CD4-positive, alpha-beta T cell treated with Interleukin-6 at 100 ng/mL for 8 hours (primary cell): ENCODE measurements around the gene TTC12.

Experiments
- DNase-seq: peaks from one replicate; pipeline ENCODE4 v3.0.0-alpha.2; 2020; ENCODE audit warnings: mixed read lengths, low spot score

Gene TTC12

GRCh38 chr11:113405724-113406478, 91.5 kb downstream of the TTC12 start:
- DNase-seq = no peak

- DNase-seq = no peak
Observed at GRCh38 chr11:113407163-113407562, 92.8 kb downstream of the TTC12 start.

DNA sequence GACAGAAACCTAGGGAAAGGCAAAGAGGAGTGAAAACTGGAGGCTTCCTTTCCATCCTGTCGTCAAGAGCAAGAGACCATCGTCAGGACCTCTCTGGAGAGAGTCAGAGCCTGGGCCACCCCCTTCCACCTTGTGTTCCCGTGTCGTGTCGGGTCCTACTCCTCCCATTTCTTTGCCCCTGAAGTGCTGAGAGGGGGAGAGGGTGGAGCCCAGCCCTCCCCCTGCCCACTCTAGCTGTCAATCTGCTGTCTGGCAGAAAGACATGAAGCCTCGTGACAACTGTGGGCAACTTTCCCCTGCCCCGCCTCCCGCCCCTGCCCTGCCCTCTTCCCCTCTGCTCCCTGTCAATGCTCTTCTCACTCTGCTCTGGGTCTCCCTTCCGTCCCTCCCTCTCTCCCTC, 93.8 kb downstream of the TTC12 start:
- DNase-seq = no peak

- no peak for DNase-seq
Observed at GRCh38 chr11:113408887-113409286, 94.5 kb downstream of the TTC12 start.

GRCh38 chr11:113409526-113409925, 95.1 kb downstream of the TTC12 start:
- DNase-seq = no peak

DNA sequence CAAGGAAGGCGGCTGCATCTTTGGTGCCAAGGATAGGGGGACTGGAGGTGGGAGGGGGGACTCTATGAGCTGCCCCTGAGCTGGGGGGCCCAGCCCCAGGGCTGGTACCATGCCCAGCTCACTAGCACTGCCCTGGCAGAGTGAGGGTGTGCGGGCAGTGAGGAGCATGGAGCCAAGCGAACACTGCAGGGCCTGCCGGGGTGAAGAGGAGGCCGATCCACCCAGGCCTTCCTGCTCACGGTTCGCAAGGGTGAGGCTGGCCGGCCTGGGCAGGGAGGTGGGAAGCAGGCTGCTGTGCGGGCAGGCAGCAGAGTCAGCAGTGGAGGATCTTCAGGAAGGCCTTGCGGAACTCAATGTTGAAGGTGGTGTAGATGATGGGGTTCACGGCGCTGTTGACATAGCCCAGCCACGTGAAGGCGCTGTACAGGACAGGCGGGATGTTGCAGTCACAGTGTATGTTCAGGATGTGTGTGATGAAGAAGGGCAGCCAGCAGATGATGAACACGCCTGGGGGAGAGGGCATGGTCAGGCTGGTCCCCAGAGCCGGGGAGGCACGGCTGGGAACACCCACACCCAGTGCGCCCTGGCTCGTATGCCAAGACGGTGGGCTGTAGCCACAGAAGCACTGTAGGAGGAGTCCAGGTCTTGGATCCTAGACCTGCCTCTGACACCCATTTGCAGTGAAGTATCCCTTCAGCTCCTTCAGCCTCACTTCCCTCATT, 96.2 kb downstream of the TTC12 start:
- DNase-seq = no peak

DNA sequence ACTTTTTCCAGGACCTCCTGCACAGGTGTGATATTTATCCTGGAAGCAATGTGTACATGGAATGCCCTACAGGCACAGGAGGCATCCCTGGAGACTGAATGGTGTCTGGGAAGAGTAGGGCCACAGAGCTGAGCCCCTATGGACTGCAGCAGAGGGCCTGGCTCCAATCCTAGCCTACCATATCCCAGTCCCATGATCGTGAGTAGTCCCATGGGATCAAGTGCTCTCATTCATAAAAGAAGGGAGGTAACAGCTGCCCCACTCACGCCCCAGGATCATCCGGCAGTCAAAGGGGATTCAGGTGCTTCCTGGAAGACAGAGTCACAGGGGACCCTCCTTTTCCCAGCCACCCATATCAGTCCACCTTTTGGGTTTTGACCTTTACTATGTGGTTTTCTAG, 97.2 kb downstream of the TTC12 start:
- DNase-seq = no peak

- DNase-seq = no peak
Observed at GRCh38 chr11:113412675-113413074, 98.3 kb downstream of the TTC12 start.

DNA sequence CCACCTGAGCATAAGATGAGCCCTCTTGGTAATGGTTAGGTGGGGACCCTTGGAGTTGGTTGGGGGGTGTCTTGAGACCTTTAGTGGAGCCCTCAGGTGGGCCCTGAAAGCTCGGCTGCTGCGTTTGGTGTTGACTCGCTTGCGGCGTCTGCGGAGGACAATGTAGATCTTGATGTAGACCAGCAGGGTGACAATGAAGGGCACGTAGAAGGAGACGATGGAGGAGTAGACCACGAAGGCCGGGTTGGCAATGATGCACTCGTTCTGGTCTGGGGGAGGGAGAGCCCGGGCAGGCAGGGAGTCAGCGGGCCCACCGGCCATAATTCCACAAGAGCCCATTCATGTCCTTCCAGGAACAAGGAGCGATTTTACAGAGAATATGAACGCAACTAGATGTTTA, 101.0 kb downstream of the TTC12 start:
- no peak for DNase-seq
